Ishikawa (cell line): Measurements from ENCODE around the gene CREB3L2.

ENCODE experiments used
- CEBPB ChIP-seq: IDR thresholded peaks from 2 replicates; pipeline ENCODE4 v1.6.1; 2012
- CREB1 ChIP-seq: IDR thresholded peaks from 2 replicates; pipeline ENCODE4 v1.6.1; 2012; ENCODE audit warnings: low read depth
- EGR1 ChIP-seq: IDR thresholded peaks from 2 replicates; pipeline ENCODE4 v1.6.1; 2012
- EP300 ChIP-seq: IDR thresholded peaks from 2 replicates; pipeline ENCODE4 v1.6.1; 2012; ENCODE audit warnings: borderline replicate concordance
- FOXM1 ChIP-seq: IDR thresholded peaks from 2 replicates; pipeline ENCODE4 v1.6.1; 2012; ENCODE audit warnings: low read depth, borderline replicate concordance
- MAX ChIP-seq: IDR thresholded peaks from 2 replicates; pipeline ENCODE4 v1.6.1; 2012
- NFIC ChIP-seq: IDR thresholded peaks from 2 replicates; pipeline ENCODE4 v1.6.1; 2012
- RAD21 ChIP-seq: IDR thresholded peaks from 2 replicates; pipeline ENCODE4 v1.6.1; 2012; ENCODE audit warnings: low read depth
- REST ChIP-seq: IDR thresholded peaks from 2 replicates; pipeline ENCODE4 v1.6.1; 2012; ENCODE audit warnings: low read depth, mild to moderate bottlenecking
- TAF1 ChIP-seq: IDR thresholded peaks from 2 replicates; pipeline ENCODE4 v1.6.1; 2012; ENCODE audit warnings: low read depth, mild to moderate bottlenecking
- YY1 ChIP-seq: IDR thresholded peaks from 2 replicates; pipeline ENCODE4 v1.6.1; 2012; ENCODE audit warnings: low read depth

- TF ChIP-seq MAX (peak; percentile 48; the same call in 1 of the 2 replicates), FOXM1 (no peak), EP300 (no peak), REST (peak; percentile 46; the same call in 1 of the 2 replicates), TAF1 (no peak), CREB1 (no peak), EGR1 (no peak), YY1 (0 out of 2 replicates have a peak, but pooled peaks have one; percentile 7), RAD21 (no peak), CEBPB (no peak), NFIC (peak; percentile 34; the same call in 1 of the 2 replicates)
These were observed 31.5 kb downstream of the CREB3L2 start for GRCh38 chr7:137970253-137970975.
